Testis (tissue), 3 donors: ENCODE data around the gene RBM39. TPM values are rescaled to one million over a fixed set of nuclear protein-coding genes. Genes with fewer than 3 reads are reported as not detected.

Experiments used
- DNase-seq: peaks from one replicate; pipeline ENCODE4 v3.0.0-alpha.2; 2019
- H3K27ac ChIP-seq, 2 donors: fragments of 200-600 bp; sonication (generic); one replicate each; pipeline ENCODE4 v1.5.1; 2019
- H3K27me3 ChIP-seq: fragments of 200-600 bp; sonication (generic); one replicate; pipeline ENCODE4 v1.5.1; 2019
- H3K36me3 ChIP-seq: fragments of 200-600 bp; sonication (generic); one replicate; pipeline ENCODE4 v1.5.1; 2017; ENCODE audit warnings: low read depth; ENCODE audit errors: missing control alignments
- H3K4me1 ChIP-seq: fragments of 200-600 bp; sonication (generic); one replicate; pipeline ENCODE4 v1.5.1; 2019
- H3K4me3 ChIP-seq, 2 donors: fragments of 200-600 bp; sonication (generic); one replicate each; pipeline ENCODE4 v1.5.1; 2017 to 2019
- H3K9me3 ChIP-seq: fragments of 200-600 bp; sonication (generic); one replicate; pipeline ENCODE4 v1.5.1; 2017
- POLR2A ChIP-seq: fragments of 450-650 bp; IDR thresholded peaks from one replicate; pipeline ENCODE4 v1.6.1; 2017; ENCODE audit warnings: antibody characterized with exemption, mild to moderate bottlenecking, moderate library complexity
- WGBS, 2 donors: methylation state at CpG; one replicate each; pipeline ENCODE4 v1.1.5; 2018; 5-methylcytosine and 5-hydroxymethylcytosine counted together
- intact Hi-C: fragments of 100-400 bp; cut with DNase I; formaldehyde crosslinking; loops from one replicate; pipeline ENCODE4 v1.15.1; 2023; ENCODE audit warnings: low total_unique reads
- polyA plus RNA-seq: library from polyadenylated mRNA; stranded (reverse); fragments of 350-450 nt; fragmentation: Illumina TruSeq; extraction: RNeasy Lipid Tissue Mini Kit (QIAGEN cat#74804); gene quantifications from one replicate; pipeline ENCODE4 v1.2.3, GENCODE V29; 2014; ENCODE audit warnings: low read depth, low replicate concordance; ENCODE audit not compliant: insufficient read depth
- total RNA-seq, 2 donors: library from RNA; depleted of rRNA; stranded (reverse); fragments of >200 nt; gene quantifications; one replicate each; pipeline ENCODE4 v1.2.3, GENCODE V29; 2016
- TF ChIP-seq, protein P1 (sequence below), 3 experiments: fragments of 450-650 bp in 2 of 3; fragments of 200-600 bp in 1 of 3; sonication (generic) in 1 of 3; IDR thresholded peaks; one replicate each; pipeline ENCODE4 v1.5.1; 2016 to 2019; ENCODE audit warnings: antibody characterized with exemption in 3 of 3, mild to moderate bottlenecking in 2 of 3, moderate library complexity in 1 of 3

The RBM39 gene
- total and polyA plus RNA-seq, 3 donors from 2014 or later = 116 to 278 (median 273) TPM

DNA sequence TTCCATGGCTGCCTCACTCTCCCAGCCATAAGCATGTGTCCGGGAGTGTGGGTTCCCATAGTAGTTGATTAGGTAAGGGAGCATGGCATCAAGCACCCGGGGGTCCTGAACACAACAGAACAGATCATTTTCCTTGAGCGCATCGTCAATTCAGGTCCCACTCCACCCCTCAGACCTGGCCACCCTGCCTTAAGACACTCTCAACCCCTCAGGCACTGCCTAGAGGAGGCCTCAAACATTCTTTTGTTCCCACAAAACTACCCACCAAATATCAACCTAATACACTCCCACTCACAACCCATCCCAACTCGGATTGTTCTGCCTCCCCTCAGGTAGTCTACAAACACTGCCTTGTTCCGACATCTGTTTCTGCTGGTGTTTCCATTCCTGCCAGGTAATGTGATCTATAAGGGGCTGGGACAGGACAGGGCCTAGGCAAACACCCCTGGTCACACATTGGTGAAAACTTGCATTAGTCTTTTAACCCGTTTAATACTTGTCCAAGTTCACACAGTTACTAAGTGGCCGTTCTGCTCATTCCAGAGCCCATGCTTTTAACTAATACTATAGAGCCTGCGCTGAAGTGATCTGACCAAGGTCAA is 44.3 kb downstream of the RBM39 start:
- 40 to 53% methylated on average over 9 of the region's 9 CpGs for WGBS, 2 donors
- no peaks in the 10 kb centered on the region for H3K9me3 ChIP-seq
- no peaks in the 10 kb centered on the region for H3K27me3 ChIP-seq
- DNase-seq = no peak
- no peaks in the 10 kb centered on the region for H3K36me3 ChIP-seq
- H3K4me1 ChIP-seq = peaks cover 19% of the 10 kb centered on the region
- TF ChIP-seq, protein P1, sequence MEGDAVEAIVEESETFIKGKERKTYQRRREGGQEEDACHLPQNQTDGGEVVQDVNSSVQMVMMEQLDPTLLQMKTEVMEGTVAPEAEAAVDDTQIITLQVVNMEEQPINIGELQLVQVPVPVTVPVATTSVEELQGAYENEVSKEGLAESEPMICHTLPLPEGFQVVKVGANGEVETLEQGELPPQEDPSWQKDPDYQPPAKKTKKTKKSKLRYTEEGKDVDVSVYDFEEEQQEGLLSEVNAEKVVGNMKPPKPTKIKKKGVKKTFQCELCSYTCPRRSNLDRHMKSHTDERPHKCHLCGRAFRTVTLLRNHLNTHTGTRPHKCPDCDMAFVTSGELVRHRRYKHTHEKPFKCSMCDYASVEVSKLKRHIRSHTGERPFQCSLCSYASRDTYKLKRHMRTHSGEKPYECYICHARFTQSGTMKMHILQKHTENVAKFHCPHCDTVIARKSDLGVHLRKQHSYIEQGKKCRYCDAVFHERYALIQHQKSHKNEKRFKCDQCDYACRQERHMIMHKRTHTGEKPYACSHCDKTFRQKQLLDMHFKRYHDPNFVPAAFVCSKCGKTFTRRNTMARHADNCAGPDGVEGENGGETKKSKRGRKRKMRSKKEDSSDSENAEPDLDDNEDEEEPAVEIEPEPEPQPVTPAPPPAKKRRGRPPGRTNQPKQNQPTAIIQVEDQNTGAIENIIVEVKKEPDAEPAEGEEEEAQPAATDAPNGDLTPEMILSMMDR (IDR thresholded peaks at IDR 0.05) = no peak
- TF ChIP-seq POLR2A = no peak
- peak overlapping the region; percentile 92 to 97 for H3K4me3 ChIP-seq
- intact Hi-C loops = no loop called here
- H3K27ac ChIP-seq = no peak overlapping the region

DNA sequence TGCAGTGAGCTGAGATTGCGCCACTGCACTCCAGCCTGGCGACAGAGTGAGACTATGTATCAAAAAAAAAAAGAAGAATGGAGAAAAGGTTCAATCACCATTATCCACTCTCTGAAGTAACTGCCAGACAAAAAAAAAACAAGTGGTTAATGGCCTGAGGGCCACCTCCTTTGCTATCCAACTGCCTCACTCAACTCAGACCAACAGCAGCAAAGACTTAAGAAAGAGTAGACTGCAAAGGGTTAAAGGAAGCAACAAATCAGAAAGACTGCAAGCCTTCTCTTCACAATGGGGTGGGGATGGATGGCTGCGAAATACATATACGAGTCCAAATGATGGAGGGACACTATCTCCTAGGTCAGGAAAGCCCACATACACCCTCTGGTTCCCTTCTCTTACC is 46.1 kb downstream of the RBM39 start:
- Histone ChIP-seq H3K27me3 (no peaks in the 10 kb centered on the region), H3K4me1 (peaks cover 19% of the 10 kb centered on the region), H3K36me3 (no peaks in the 10 kb centered on the region), H3K4me3 (no peak overlapping the region), H3K9me3 (no peaks in the 10 kb centered on the region), H3K27ac (no peak overlapping the region)
- 63 to 71% methylated on average over 4 of the region's 4 CpGs for WGBS, 2 donors
- no peak for DNase-seq
- TF ChIP-seq, protein P1 (IDR thresholded peaks at IDR 0.05) = no peak
- TF ChIP-seq POLR2A = no peak
- intact Hi-C loops = no loop called here

DNA sequence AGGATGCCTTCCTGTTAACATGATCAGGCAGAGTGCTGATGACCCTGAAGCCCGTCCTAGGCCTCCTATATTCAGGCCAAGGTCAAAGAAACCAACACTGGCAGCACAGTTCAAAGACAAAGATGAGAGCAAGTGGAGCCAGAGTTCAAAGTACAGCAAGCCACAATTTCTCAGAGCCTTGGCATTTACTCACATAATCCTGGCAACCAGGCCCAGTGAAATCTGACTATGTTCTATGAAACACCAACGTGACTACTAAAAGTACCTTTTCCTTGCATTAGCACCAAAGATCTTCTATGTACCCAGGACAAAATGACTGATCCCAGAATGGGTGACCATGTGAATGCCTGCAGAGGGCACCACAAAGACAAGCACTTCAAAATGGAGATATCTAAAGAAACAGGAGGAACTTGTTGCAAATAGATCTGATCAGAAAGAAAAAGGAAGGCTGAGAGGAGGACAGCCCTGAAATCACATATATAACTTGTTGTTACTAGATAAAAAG is 46.8 kb downstream of the RBM39 start:
- Histone ChIP-seq H3K4me1 (peaks cover 16% of the 10 kb centered on the region), H3K9me3 (no peaks in the 10 kb centered on the region), H3K4me3 (no peak overlapping the region), H3K27me3 (no peaks in the 10 kb centered on the region), H3K27ac (no peak overlapping the region), H3K36me3 (no peaks in the 10 kb centered on the region)
- TF ChIP-seq POLR2A = no peak
- TF ChIP-seq, protein P1 (IDR thresholded peaks at IDR 0.05) = no peak
- no peak for DNase-seq
- WGBS, 2 donors = 64 to 77% methylated on average over 2 of the region's 2 CpGs
- intact Hi-C loops = no loop called here

DNA sequence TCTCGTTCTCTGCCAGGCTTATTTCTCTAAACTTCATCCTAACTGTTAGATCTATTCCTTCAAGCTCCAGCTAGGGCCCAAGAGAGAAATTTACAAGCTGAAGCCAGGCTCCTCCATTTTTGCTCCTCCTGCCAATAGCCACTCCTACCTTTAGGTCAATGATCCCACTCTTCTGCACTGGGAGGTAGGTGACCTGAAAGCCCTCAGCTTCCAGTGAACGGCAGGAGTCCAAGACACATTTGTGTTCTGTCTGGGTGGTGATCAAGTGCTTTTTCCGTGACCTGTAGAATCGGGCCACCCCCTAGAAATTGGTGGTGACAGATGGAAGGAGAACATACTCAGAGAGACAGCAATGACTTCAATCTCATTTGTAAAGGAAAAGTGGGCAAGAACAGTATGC is 51.8 kb downstream of the RBM39 start:
- 89% methylated on average over 4 of the region's 4 CpGs for WGBS, 2 donors
- no peak for DNase-seq

More for the DNA sequence above, 51.8 kb downstream of the RBM39 start:
- Histone ChIP-seq H3K27ac (no peak overlapping the region), H3K4me3 (no peak overlapping the region), H3K36me3 (no peaks in the 10 kb centered on the region), H3K4me1 (no peaks in the 10 kb centered on the region), H3K9me3 (no peaks in the 10 kb centered on the region), H3K27me3 (no peaks in the 10 kb centered on the region)
- TF ChIP-seq, protein P1 (IDR thresholded peaks at IDR 0.05) = no peak
- no peak for TF ChIP-seq POLR2A
- intact Hi-C loops = no loop called here
